Naive B cell (primary cell): Measurements from ENCODE around the gene TUBGCP2. TPM values are rescaled to one million over a fixed set of nuclear protein-coding genes. Genes with fewer than 3 reads are reported as not detected.

Experiments used
- ATAC-seq, 2 donors: fragments of 150-1000 bp; cut with Tn5 transposase; 2 replicates each; pipeline ENCODE4 v1.10.0; 2021; ENCODE audit warnings: low read depth in 2 of 2, mild to moderate bottlenecking in 2 of 2, moderate library complexity in 2 of 2
- DNase-seq: peaks from one replicate; pipeline ENCODE4 v3.0.0; 2022
- H3K27ac Mint-ChIP-seq, 6 donors: one replicate each; pipeline ENCODE4 v1.8.0; 2020 to 2022; ENCODE audit warnings: mild to moderate bottlenecking in 6 of 6, mixed read lengths in 6 of 6, moderate library complexity in 5 of 6, inconsistent platforms in 2 of 6
- H3K27me3 Mint-ChIP-seq, 3 donors: one replicate each; pipeline ENCODE4 v1.8.0; 2021 to 2022; ENCODE audit warnings: mixed read lengths in 3 of 3, mild to moderate bottlenecking in 1 of 3
- H3K36me3 Mint-ChIP-seq, 2 donors: one replicate each; pipeline ENCODE4 v1.8.0; 2020 to 2022; ENCODE audit warnings: mixed read lengths in 2 of 2, inconsistent platforms in 1 of 2, mild to moderate bottlenecking in 1 of 2
- H3K4me1 Mint-ChIP-seq, 3 donors: one replicate each; pipeline ENCODE4 v1.8.0; 2020 to 2022; ENCODE audit warnings: mixed read lengths in 3 of 3, inconsistent platforms in 1 of 3, mild to moderate bottlenecking in 1 of 3, moderate library complexity in 1 of 3
- H3K4me3 Mint-ChIP-seq, 8 donors: one replicate each; pipeline ENCODE4 v1.8.0; 2020 to 2022; ENCODE audit warnings: mild to moderate bottlenecking in 8 of 8, mixed read lengths in 8 of 8, moderate library complexity in 8 of 8, inconsistent platforms in 2 of 8
- H3K9me3 Mint-ChIP-seq, 7 donors: one replicate each; pipeline ENCODE4 v1.8.0; 2020 to 2022; ENCODE audit warnings: mixed read lengths in 7 of 7, mild to moderate bottlenecking in 5 of 7, inconsistent platforms in 2 of 7, moderate library complexity in 1 of 7
- polyA plus RNA-seq, 6 donors: library from polyadenylated mRNA; unstranded; fragments of 300-500 nt; fragmentation: Illumina TruSeq; gene quantifications; one replicate each; pipeline ENCODE4 v1.2.3, GENCODE V29; 2021; ENCODE audit warnings: low read depth in 6 of 6

Gene TUBGCP2
- polyA plus RNA-seq, 6 donors from 2014 or later = 19.6 to 36.2 (median 25.9) TPM

DNA sequence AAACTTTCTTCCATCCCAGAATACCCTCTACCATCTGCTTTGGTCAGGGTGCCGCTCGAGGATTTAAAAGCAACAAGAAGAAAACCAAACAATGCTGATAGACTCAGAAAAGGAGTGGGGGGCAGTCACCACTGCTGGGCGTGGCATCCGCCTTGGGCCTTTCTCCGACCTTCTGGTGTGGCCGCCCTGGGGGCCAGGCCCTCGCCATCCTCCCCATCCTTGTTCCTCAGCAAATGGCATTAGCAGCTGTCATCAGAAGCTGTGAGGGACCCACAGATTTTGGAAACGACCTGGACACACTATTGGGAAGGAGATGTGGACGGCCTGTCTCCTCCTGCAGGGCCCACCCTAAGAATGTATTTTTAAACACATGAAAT lies 4.1 kb upstream of the TUBGCP2 start:
- Mint-ChIP-seq H3K4me1 (peaks cover 11 to 19% (median 14%) of the 10 kb centered on the region in 3 donors), H3K27ac (no peak overlapping the region), H3K4me3 (no peak overlapping the region), H3K36me3 (peaks cover 0 to 8% of the 10 kb centered on the region in 2 donors), H3K27me3 (peaks cover 0 to 3% (median 0%) of the 10 kb centered on the region in 3 donors), H3K9me3 (peaks cover 0 to 2% (median 0%) of the 10 kb centered on the region in 7 donors)
- ATAC-seq = no peak
- DNase-seq = no peak

GRCh38 chr10:133312016-133312768 lies 3.5 kb upstream of the TUBGCP2 start:
- peaks cover 0 to 9% of the 10 kb centered on the region in 2 donors for H3K36me3 Mint-ChIP-seq
- H3K27me3 Mint-ChIP-seq = peaks cover 0 to 4% (median 0%) of the 10 kb centered on the region in 3 donors
- H3K4me3 Mint-ChIP-seq = peak overlapping the region in 2 of 8 donors; percentile 36 to 76
- ATAC-seq (no peak), DNase-seq (no peak)
- no peak overlapping the region for H3K27ac Mint-ChIP-seq
- peaks cover 14 to 24% (median 19%) of the 10 kb centered on the region in 3 donors for H3K4me1 Mint-ChIP-seq
- H3K9me3 Mint-ChIP-seq = peaks cover 0 to 2% (median 0%) of the 10 kb centered on the region in 7 donors

DNA sequence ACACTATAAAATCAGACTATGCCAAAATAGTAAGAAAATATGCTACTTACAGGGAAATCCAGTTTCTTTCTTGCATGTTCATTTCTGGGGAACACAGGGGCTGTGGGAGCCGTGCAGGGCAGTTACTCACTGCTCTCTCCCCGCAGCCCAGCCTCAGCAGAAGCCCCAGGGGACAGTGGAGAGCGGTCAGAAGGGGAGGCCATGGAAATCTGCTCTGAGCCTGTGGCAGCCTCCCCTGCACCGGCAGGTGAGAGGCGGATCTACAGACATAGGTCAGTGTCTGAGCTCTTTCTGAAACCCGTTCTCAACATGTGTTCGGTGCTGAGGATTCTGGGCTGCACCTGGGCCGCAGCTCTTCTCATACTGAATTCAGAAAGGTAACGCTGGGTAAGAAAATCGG lies 2.9 kb upstream of the TUBGCP2 start:
- DNase-seq = no peak

DNA sequence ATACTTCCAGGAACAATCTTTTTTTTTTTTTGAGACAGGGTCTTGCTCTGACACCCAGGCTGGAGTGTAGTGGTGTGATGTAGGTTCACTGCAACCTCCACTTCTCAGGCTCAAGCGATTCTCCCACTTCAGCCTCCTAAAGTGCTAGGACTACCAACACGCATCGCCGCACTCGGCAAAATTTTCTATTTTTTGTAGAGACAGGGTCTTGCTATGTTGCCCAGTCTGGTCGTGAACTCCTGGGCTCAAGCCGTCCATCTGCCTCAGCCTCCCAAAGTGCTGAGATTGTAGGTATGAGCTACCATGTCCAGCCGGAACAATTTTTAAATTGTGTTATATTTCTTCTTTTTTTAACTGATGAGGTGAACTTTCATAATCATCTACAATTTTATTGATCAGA lies 2.1 kb upstream of the TUBGCP2 start:
- DNase-seq (no peak), ATAC-seq (no peak)
- peak overlapping the region in 3 of 8 donors; percentile 61 to 77 (median 76) for H3K4me3 Mint-ChIP-seq
- H3K9me3 Mint-ChIP-seq = no peaks in the 10 kb centered on the region
- peaks cover 0 to 9% of the 10 kb centered on the region in 2 donors for H3K36me3 Mint-ChIP-seq
- H3K27ac Mint-ChIP-seq = peak overlapping the region in 1 of 6 donors; percentile 39
- peaks cover 0 to 4% (median 0%) of the 10 kb centered on the region in 3 donors for H3K27me3 Mint-ChIP-seq
- peaks cover 19 to 33% (median 30%) of the 10 kb centered on the region in 3 donors for H3K4me1 Mint-ChIP-seq

More for the DNA sequence above, 2.9 kb upstream of the TUBGCP2 start:
- H3K4me1 Mint-ChIP-seq = peaks cover 17 to 28% (median 25%) of the 10 kb centered on the region in 3 donors
- H3K27ac Mint-ChIP-seq = no peak overlapping the region
- peak overlapping the region in 3 of 8 donors; percentile 34 to 76 (median 72) for H3K4me3 Mint-ChIP-seq
- H3K36me3 Mint-ChIP-seq = peaks cover 0 to 9% of the 10 kb centered on the region in 2 donors
- no peak for ATAC-seq
- peaks cover 0 to 4% (median 0%) of the 10 kb centered on the region in 3 donors for H3K27me3 Mint-ChIP-seq
- H3K9me3 Mint-ChIP-seq = peaks cover 0 to 2% (median 0%) of the 10 kb centered on the region in 7 donors

GRCh38 chr10:133310399-133310755 lies 1.7 kb upstream of the TUBGCP2 start:
- no peak for ATAC-seq
- H3K9me3 Mint-ChIP-seq = no peaks in the 10 kb centered on the region
- H3K27me3 Mint-ChIP-seq = peaks cover 0 to 4% (median 0%) of the 10 kb centered on the region in 3 donors
- DNase-seq = no peak
- peak overlapping the region in 1 of 6 donors; percentile 39 for H3K27ac Mint-ChIP-seq
- peak overlapping the region in 3 of 8 donors; percentile 61 to 83 (median 77) for H3K4me3 Mint-ChIP-seq
- H3K4me1 Mint-ChIP-seq = peaks cover 23 to 37% (median 34%) of the 10 kb centered on the region in 3 donors
- H3K36me3 Mint-ChIP-seq = peaks cover 0 to 9% of the 10 kb centered on the region in 2 donors

- Mint-ChIP-seq H3K4me1 (peaks cover 27 to 43% (median 39%) of the 10 kb centered on the region in 3 donors), H3K4me3 (peak overlapping the region; percentile 62 to 99 (median 82)), H3K27ac (peak overlapping the region in 4 of 6 donors; percentile 79 to 98 (median 87)), H3K9me3 (no peaks in the 10 kb centered on the region), H3K27me3 (peaks cover 0 to 4% (median 0%) of the 10 kb centered on the region in 3 donors), H3K36me3 (peaks cover 0 to 9% of the 10 kb centered on the region in 2 donors)
- DNase-seq (no peak), ATAC-seq (no peak)
These were observed 1.2 kb upstream of the TUBGCP2 start for GRCh38 chr10:133309720-133310398.

DNA sequence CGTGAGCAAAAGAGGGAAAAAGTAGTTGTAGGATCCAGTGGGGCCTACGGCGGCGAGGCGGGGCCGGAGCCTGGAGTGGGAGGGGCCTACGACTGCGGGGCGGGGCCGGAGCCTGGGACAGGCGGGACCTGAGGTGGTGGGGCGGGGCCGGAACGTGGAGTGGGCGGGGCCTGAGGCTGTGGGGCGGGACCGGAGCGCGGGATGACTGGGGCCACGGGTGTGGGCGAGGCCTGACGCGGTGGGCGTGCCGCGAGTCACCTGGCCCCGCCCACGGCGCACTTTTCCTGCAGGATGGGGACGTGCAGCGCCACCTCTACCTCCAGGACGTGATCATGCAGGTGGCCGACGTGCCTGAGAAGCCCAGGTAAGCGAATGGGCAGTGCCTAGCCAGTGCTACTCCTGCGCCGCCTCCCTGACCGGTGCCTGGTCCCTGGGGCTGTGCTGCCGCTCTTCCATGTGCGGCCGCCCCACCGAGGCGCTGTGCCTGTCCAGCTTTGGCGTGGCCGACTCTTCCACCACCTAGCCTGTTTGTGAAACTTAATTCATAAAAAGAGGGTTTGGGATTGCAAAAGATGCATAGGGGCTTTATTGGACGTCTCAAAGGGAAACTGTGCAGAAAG lies 538 bp upstream of the TUBGCP2 start:
- H3K27ac Mint-ChIP-seq = peak overlapping the region; percentile 78 to 98 (median 86)
- no peaks in the 10 kb centered on the region for H3K9me3 Mint-ChIP-seq
- H3K4me3 Mint-ChIP-seq = peak overlapping the region; percentile 68 to 99 (median 82)
- H3K36me3 Mint-ChIP-seq = peaks cover 0 to 9% of the 10 kb centered on the region in 2 donors
- H3K4me1 Mint-ChIP-seq = peaks cover 23 to 44% (median 36%) of the 10 kb centered on the region in 3 donors
- peak; percentile 91 for DNase-seq
- peaks cover 0 to 4% (median 0%) of the 10 kb centered on the region in 3 donors for H3K27me3 Mint-ChIP-seq
- peak; percentile 61 to 72 for ATAC-seq

- peaks cover 0 to 9% of the 10 kb centered on the region in 2 donors for H3K36me3 Mint-ChIP-seq
These were observed 774 bp downstream of the TUBGCP2 start for GRCh38 chr10:133307776-133308420.

GRCh38 chr10:133306941-133307379 lies 1.7 kb downstream of the TUBGCP2 start:
- DNase-seq = no peak

More at GRCh38 chr10:133307776-133308420, 774 bp downstream of the TUBGCP2 start:
- Mint-ChIP-seq H3K4me3 (peak overlapping the region; percentile 84 to 99 (median 98)), H3K27ac (peak overlapping the region; percentile 98 to 100 (median 99)), H3K27me3 (peaks cover 0 to 4% (median 0%) of the 10 kb centered on the region in 3 donors), H3K9me3 (no peaks in the 10 kb centered on the region), H3K4me1 (peaks cover 26 to 43% (median 29%) of the 10 kb centered on the region in 3 donors)
- DNase-seq = peak; percentile 78
- ATAC-seq = peak; percentile 44 to 50

GRCh38 chr10:133306097-133306476 lies 2.6 kb downstream of the TUBGCP2 start:
- Mint-ChIP-seq H3K27me3 (peaks cover 0 to 4% (median 0%) of the 10 kb centered on the region in 3 donors), H3K4me1 (peaks cover 31 to 43% (median 34%) of the 10 kb centered on the region in 3 donors), H3K36me3 (peaks cover 0 to 9% of the 10 kb centered on the region in 2 donors), H3K27ac (peak overlapping the region; percentile 39 to 99 (median 88)), H3K9me3 (no peaks in the 10 kb centered on the region), H3K4me3 (peak overlapping the region in 6 of 8 donors; percentile 15 to 82 (median 51))
- no peak for DNase-seq
- no peak for ATAC-seq

More at GRCh38 chr10:133306941-133307379, 1.7 kb downstream of the TUBGCP2 start:
- H3K4me3 Mint-ChIP-seq = peak overlapping the region; percentile 19 to 99 (median 87)
- peaks cover 0 to 4% (median 0%) of the 10 kb centered on the region in 3 donors for H3K27me3 Mint-ChIP-seq
- H3K4me1 Mint-ChIP-seq = peaks cover 31 to 43% (median 34%) of the 10 kb centered on the region in 3 donors
- no peak for ATAC-seq
- H3K9me3 Mint-ChIP-seq = no peaks in the 10 kb centered on the region
- H3K36me3 Mint-ChIP-seq = peaks cover 0 to 9% of the 10 kb centered on the region in 2 donors
- peak overlapping the region in 4 of 6 donors; percentile 47 to 100 (median 78) for H3K27ac Mint-ChIP-seq

DNA sequence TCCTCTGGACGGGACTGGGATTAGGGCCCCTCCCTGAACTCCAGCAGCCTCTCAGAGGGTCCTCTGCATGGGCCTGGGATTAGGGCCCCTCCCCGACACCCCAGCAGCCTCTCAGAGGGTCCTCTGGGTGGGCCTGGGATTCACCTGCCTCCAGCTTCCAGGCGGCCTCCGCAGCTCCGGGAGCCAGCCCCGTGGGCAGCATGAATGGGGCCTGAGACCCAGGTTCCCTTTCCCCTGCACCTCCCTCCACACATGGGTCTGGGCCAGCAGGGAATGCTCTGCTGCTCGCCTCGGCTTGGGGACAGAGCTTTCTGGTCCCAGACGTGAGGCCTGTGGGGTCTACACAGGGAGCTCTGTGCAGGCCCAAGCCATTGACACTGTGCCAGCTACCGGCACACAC lies 5.5 kb downstream of the TUBGCP2 start:
- Mint-ChIP-seq H3K27me3 (peaks cover 0 to 4% (median 0%) of the 10 kb centered on the region in 3 donors), H3K4me1 (peaks cover 30 to 42% (median 32%) of the 10 kb centered on the region in 3 donors), H3K27ac (peak overlapping the region in 1 of 6 donors; percentile 66), H3K36me3 (peaks cover 0 to 15% of the 10 kb centered on the region in 2 donors), H3K9me3 (no peaks in the 10 kb centered on the region), H3K4me3 (no peak overlapping the region)
- ATAC-seq (no peak), DNase-seq (no peak)

DNA sequence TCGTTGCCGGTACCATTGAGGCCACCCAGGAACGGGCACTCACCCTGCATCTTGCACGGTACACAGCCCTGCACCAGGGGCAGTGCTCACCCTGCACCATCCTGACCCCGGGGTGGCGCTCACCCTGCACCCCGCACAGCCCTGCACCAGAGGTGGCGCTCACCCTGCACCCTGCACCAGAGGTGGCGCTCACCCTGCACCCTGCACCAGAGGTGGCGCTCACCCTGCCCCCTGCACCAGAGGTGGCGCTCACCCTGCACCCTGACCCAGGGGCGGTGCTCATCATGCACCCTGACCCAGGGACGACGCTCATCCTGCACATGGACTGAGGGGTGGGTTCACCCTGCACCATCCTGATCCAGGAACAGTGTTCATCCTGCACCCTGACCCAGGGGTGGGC lies 6.4 kb downstream of the TUBGCP2 start:
- Mint-ChIP-seq H3K4me3 (no peak overlapping the region), H3K27ac (no peak overlapping the region), H3K4me1 (peaks cover 23 to 32% (median 26%) of the 10 kb centered on the region in 3 donors), H3K9me3 (no peaks in the 10 kb centered on the region), H3K36me3 (peaks cover 0 to 18% of the 10 kb centered on the region in 2 donors), H3K27me3 (no peaks in the 10 kb centered on the region)
- no peak for ATAC-seq
- DNase-seq = no peak
